GM19025 (cell line): ENCODE measurements around the gene GHDC.
"Not testable (repeated sequence)": the region's sequence is repeated elsewhere in the genome, so short reads cannot be mapped to it uniquely, and the experiment has no call there.

ENCODE experiments used
- ATAC-seq: cut with Tn5 transposase; IDR thresholded peaks from one replicate; pipeline ENCODE4 v1.9.1; 2021; ENCODE audit warnings: mild to moderate bottlenecking, low read depth, moderate library complexity; ENCODE audit not compliant: unreplicated experiment

GHDC gene

DNA sequence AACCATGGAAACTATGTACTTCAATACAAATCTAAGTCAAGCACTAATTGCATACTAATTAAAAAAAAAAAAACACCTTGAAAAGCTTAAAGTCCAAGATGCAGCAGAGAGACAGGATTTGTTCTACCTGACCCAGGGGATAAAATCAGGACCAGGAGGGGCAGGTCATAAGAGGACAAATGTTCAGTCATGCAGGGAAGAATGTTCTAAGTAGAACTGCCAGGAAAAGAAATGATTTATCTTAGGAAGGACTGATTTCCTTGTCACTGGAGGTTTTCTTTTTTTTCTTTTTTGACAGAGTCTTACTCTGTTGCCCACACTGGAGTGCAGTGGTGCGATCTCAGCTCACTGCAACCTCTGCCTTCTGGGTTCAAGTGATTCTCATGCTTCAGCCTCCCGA lies 9.1 kb upstream of the GHDC start:
- ATAC-seq, result no peak

DNA sequence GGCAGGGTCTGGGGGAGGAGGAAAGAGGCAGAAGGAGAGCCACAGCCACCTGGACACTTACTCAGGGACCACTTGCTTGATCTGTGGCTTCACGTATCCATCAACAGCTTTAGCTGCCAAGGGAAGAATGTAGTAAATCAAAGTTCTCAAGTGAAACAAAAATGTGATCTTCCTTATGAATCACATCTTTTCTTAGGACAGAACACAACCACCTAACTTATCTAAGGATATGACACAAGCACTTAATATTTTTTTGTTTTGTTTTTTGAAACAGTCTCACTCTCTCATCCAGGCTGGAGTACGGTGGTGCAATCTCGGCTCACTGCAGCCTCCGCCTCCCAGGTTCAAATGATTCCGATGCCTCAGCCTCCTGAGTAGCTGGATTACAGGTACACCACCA lies 8.4 kb upstream of the GHDC start:
- ATAC-seq, result no peak

DNA sequence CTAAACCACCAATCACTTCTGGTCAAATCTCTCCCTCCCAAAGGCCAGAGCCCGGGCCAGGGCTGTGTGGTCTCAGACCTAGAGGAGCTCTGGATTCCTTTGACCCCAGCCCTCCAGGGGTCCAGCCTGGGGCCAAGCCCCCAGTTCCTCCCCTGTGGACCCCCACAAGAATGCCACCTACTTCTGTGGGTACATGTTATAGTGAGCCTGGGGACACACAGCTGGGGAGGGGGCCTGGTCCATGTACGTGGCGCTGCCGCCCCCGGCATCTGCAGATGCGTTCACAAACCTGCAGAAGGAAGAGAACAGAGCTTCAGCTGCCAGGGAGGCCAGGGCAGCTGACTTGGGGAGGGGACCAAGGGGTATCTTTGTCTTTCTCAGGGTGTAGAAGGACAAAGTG lies 7.9 kb upstream of the GHDC start:
- no peak for ATAC-seq

DNA sequence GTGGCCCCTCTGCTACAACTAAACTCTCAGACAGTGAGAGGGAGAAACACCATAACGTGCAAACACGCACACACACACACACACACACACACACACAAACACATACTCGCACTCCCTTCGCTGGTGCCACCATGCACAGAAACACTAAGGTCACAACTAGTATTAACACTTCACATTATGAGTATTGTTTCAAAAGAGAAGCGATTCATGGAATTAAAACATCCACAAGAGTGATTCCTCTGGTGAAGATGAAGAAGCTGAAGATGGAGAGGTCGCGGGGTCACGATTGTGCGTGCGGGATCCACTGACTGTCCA lies 7.1 kb upstream of the GHDC start:
- no peak for ATAC-seq

DNA sequence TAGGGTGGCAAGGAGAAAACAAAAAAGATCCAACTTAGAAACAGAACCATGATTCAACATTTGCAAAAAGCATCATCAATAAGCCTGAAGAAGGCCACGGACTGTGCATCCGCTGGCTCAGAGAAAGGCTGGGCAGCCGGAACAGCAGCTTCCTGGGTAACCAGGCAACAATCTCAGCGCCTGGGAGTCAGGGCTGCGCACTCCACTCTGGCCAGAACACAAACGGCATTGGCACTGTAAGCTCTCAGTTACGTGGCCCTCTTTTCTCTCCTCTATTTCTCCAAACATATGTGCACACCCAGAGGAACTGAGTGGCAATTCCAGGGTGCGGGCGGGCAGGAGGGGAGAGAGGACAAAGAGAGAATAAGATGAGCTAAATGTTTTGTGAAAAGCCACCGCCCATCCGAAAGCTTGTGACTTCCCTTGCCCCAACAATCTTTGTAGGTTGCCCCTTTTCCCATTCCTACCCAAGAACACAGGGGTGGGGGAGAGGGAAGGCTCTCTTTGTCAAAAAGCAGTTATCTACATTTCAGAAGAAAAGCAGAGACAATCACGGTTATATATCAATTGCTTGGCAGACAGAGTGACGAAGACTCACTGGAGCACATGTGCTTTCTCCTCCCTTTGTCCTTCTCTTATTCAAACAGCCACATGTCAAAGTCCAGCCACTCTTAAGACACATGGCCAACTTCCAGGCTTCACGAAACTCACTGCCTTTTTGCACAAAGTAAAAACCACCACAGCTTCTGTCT lies 6.6 kb upstream of the GHDC start:
- ATAC-seq, result no peak

DNA sequence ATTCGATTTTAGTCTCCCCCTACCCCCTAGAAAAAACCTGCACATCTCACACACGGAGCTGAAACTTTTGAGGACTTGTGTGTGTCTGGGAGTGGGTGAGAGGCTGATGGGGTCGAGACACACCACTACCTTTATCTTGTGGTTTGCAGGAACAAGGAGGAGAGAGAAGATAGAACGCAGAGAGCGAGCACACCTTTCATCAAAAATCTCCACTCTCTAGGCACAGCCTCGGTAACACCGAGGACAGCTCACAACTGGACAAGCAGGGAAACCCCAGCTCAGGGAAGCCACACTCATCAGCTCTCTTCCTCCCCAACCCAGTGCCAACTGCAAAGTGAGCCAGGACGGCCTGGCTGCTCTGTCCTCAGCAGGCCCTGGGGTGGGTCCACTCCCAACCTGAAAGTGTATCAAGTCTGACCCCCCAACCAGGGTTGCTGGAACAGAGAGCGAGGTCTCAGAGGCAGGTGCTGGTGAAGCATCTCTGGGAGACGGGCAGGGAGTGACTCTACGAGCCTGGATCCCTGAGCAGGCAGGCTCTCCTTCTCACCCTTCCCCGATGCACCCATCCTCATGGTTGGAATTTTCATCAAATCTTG lies 5.2 kb upstream of the GHDC start:
- ATAC-seq, result no peak

DNA sequence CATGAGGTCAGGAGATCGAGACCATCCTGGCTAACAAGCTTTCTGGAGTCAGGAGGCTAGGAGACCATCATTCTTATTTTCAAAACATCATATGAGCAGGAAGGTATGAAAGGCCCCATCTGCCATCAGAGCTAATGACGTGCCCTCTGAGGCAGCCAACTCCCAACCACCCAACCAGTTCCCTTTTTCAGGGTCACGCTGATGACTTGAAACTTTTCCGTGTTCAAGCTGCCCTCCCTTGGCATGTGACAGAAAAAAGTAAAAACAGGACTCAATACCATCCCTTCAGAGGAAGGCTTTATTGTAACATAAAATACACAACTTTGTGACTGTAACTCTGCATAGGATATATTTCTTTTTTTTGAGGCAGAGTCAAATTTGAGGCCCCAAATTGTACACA lies 4.6 kb upstream of the GHDC start:
- no peak for ATAC-seq

DNA sequence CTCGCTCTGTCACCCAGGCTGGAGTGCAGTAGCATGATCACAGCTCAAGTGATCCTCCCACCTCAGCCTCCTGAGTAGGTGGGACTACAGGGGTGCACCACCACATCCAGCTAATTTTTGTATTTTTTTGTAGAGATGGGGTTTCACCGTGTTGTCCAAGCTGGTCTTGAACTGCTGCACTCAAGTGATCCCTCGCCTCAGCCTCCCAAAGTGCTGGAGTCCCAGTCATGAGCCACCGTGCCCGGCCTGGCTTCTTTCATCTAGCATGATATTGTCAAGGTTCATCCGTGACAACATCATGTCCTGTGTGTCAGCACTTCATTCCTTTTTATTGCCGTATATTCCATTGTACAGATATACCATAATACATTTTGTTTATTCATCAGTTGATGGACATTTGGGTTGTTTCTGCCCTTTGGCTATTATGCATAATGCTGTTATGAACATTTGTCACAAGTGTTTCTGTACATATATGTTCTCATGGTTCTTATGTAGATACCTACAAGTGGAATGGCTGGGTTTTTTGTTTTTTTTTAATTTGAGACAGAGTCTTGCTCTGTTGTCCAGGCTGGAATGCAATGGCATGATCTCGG lies 3.4 kb upstream of the GHDC start:
- no peak for ATAC-seq

DNA sequence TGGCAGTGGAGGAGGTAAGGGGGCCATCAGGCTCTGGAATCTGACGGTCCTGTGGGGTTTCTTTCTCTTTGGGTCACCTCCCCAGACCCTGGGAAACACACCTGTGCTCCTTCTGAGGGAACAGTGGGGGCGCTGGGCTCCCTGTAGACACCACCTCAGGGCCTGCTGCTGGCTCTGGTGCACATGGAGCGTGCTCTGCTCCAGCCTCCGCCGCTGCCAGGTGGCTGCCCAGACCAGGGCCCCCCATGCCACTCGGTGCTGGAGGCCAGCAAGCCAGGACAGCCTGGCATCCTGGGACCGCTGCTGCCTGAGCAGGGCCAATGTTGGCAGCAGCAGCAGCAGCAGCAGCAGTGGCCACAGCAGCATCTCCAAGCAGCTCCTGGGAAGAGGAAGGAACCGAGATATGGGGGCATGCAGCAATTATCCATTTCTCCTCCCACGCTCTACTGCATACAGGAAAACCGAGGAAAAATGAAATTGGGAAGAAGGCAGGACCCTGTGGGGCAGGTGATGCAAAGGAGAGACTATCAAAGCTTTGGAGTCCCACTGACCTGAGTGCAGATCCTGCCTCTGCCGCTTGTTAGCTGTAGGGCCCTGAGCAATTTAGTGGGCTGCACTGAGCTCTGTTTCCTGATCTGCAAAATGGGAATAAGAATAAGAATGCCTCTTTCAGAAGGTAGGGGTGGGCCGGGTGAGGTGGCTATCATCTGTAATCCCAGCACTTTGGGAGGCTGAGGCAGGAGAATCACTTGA lies 902 bp downstream of the GHDC start:
- ATAC-seq, result no peak

DNA sequence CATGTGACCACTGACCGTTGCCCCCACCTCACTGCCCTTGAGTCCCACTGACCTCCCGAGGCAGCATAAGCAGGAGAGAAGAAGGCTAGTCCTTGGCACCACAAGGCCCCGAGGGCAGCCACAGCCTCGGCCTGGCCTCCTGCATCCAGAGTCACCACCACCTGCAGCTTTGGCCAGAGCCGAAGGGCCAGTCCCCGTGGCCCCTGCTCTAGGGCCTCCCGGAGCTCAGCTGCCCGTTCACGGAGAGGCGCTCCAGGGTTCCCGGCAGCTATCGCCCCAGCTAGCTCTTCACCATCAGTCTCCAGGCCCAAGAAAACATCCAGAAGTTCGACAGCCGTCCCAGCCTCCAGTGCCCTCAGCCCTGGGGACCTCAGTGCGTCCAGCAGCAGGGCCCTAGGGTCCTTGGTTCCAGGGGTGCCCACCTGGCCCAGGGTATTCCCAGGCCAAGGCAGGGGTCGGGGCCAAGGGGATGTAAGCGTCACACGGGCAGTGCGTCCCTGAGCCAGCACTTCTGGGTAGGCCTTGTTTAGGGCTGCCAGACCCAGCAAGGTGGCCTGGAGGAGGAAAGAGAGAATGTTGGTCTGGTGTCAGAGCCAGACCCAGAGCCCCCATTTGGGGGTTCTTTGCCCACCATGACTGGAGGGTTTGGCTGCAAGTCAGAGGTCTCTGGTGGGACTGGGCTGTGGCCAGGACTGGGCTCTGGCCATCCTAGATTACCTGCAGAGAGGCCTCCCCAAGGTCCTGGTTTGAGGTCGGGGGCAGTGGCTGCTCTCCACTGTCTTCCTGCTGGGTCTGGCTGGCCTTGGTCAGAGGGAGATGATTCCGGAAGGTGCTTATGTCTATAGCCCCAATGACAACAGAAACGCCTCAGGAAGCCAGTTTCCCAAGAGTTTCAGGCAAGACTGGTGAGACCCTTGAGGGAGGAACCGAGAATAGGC lies 1.8 kb downstream of the GHDC start:
- ATAC-seq, result no peak

DNA sequence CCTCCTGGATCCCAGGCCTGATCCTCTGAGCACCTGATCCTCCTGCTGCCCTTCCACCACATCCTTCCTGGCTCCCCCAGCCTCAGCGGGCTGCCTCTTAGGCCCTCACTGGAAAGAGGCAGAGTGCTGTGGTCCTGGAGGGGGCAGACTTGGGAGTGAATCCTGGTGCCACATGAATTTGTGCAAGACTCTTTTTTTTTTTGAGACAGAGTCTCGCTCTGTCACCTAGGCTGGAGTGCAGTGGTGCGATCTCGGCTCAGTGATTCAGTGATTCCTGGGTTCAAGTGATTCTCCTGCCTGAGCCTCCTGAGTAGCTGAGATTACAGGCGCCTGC lies 3.1 kb downstream of the GHDC start:
- ATAC-seq, result no peak

DNA sequence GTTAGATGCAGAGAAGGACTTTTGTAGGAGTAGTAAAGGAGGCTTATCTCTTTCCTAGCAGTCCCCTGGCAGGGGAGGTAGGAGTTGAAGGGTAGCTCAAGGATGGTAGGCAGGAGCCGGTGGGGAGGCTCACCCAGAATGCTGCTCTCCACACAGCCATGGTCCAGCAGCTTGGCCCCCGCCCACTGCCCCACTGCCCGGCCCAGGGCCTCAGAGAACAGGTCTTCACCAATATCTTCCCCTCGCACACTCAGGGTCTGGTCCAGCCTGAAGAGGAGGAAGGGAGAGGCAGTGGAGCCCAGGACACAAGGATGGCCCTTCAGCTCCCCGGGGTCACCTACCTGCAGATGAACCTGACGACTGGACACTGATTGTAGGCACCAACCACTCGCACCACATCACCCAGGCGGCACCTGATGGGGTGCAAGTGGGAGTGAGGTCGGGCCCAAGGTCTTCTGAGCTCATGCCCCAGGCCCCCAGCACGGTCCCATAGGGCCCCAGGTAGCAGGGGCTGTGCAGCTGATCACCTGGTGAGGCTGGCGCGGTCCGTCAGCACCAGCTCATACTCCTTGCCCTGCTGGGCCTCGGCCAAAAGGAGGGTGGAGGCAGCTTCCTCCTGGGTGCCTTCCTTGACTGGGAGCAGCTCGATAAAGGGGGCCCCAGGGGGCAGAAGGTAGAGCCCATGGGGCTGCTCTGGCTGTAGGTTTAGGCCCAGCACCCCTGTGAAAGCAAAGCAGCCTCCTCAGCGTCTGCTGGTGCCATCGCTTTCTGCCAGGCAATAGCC lies 3.6 kb downstream of the GHDC start:
- ATAC-seq, result no peak

DNA sequence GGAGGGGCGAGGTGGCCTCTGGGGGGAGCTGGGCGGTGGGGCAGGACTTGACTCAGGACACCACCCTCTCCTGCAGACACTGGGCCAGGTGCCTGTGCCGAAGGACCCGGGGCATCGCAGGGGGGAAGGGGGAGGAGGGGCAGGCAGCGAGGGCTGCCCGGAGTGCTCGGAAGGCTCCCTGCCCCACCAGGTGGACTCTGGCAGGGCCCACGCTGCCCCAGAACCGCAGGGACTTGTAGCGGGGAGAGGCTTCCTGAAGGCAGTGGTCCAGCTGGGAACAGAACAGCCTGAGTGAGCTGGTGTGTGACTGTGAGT lies 4.7 kb downstream of the GHDC start:
- ATAC-seq, result no peak

DNA sequence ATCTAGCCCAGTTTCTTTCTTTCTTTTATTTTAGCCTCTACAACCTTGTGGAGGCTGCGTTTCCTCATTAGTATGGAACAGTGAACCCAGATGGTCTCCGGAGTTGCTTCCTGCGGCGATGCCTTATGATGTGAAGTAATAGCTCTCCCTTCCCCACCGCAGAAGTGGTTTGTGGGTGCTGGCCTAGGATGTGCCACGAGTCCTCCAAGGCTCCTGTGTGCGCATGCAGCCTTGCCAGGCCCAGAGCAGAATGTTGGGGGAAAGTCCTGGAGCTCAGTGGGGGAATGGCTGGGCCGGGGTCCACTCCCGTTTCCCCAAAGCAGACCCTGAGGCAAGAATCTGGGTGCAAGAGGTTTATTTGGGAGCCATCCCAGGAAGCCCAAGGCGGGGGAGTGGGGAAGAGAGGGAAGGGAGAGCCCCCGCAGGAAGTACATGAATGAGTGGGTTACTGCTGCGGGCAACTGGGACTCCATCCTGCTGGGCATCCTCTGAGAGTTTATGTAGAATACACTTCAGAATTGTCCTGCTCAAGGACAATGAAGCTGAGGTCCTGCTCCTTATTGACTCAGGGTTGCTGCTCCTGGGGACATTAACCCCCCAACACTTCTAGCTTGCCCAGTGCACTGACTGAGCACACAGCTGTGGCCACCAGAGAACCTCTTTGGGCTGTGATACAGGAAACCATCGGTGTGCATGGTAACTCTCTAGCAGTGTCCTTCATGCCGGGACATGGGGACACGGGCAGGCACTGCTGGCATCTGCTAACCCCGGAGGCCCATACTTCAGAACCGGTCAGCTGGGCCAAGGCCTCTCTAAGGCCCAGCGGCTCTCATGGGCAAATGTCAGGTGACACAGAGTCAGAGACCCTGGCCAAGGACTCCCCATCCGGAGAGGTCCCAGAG lies 5.3 kb downstream of the GHDC start:
- no peak for ATAC-seq

DNA sequence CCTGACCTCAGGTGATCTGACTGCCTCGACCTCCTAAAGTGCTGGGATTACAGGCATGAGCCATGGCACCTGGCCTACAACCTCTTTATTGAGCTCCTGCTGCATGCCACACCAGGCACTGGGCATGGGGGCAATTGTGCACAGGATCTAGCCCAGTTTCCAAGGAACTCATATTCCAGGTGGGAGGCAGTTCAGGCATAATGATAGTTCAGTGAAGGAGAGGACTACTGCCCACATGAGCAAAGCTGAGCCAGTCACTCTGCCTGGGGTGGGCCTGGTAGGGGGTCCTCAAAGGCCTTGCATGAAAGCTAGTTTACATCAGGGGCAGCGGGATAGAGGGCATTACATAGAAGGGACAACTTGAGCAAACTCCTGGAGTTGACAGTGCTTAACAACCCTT lies 6.5 kb downstream of the GHDC start:
- no peak for ATAC-seq

DNA sequence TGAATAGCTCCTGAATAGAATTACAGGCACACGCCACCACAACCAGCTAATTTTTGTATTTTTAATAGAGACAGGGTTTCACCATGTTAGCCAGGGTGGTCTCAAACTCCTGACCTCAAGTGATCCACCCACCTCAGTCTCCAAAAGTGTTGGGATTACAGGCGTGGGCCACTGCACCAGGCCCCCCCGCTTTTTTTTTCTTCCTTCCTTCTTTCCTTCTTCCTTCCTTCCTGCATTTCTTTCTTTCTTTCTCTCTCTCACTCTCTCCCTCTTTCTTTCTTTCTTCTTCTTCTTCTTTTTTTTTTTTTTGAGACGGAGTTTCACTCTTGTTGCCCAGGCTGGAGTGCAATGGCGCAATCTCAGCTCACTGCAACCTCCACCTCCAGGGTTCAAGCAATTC lies 8.1 kb downstream of the GHDC start:
- ATAC-seq, result not testable (repeated sequence)

DNA sequence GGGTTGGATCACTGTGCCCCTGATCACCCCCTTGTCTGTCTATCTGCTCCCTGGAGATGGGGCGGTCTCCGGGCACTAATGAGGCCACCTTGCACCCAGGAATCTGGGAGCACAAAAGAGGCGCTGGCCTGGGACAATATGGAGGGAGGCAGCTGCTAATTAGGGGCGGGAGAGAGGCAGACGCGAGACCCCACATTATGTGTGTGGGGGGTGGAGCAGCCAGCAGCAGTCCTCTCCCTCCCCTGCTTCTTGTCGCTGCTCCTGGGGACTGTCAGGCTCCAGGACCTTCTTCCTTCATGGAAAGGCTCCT lies 8.7 kb downstream of the GHDC start:
- no peak for ATAC-seq

DNA sequence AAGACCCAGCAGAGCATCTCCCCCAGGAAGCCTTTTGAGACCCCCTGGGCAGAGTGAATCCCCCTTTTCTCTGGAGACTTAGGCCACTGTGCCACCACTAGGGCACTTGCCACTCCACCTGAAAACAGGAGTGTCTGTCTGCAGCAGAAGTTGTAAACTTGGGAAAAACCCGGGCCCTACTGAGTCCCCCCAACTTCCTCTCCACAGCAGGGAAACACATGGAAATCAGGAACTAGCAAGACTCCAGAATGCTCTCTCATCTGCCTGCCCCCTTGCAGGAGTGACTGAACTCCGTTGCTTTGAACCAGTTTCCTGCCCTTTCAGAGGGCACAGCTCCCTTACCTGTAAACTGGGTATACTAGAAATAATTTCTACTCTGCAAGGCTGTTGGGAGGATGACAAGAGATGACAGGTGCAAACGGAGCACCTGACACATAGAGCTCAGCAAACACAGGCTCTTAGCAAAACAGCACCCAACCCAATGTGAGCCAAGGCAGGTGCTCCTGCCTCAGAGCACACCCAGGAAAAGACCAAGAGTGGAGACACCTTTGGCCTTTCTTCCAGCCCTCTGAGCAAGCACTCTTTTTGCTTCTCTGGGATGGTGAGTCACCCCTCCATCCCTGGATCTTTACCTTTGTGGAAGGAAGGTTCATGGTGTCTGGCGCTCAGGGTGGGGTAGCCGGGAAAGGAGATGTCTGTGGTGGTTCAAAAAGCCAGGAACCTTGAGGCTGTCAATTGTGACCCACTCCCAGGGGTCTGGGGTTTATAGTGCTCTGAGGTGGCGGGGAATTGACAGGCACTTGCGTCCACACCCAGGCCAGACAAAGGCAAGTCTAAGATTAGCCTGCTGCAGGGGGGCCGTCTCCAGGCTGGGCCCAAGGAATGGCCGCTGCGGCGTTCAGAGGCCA lies 9.3 kb downstream of the GHDC start, which contains the start of gene HCRT:
Gene HCRT (minus strand): TSS at position 740 of the 908 bp plus-strand sequence. CDS start 87 bp downstream, at position 653.
- ATAC-seq, result no peak
